HAP-1 (cell line): Measurements from ENCODE around the gene B4GALT5.
A peak's percentile ranks its signal among the peaks of the same experiment; 100 is the strongest.
"Not testable (repeated sequence)": the region's sequence is repeated elsewhere in the genome, so short reads cannot be mapped to it uniquely, and the experiment has no call there.

Source experiments
- DNase-seq, 2 experiments: peaks; one replicate each; pipeline ENCODE4 v3.0.0-alpha.2; 2016 to 2020; ENCODE audit warnings: low spot score in 2 of 2
- H3K27me3 ChIP-seq: fragments of 250-450 bp; sonication (Bioruptor Pico); 2 replicates; pipeline ENCODE4 v1.5.1; 2020; ENCODE audit warnings: low read depth, mild to moderate bottlenecking, moderate library complexity
- H3K36me3 ChIP-seq: fragments of 250-450 bp; sonication (Bioruptor Pico); replicated peaks from 2 replicates; pipeline ENCODE4 v1.5.1; 2020; ENCODE audit warnings: mild to moderate bottlenecking
- H3K4me1 ChIP-seq: fragments of 250-450 bp; sonication (Bioruptor Pico); 2 replicates; pipeline ENCODE4 v1.5.1; 2020; ENCODE audit warnings: mild to moderate bottlenecking
- H3K4me3 ChIP-seq: fragments of 250-450 bp; sonication (Bioruptor Pico); 2 replicates; pipeline ENCODE4 v1.5.1; 2020; ENCODE audit warnings: mild to moderate bottlenecking, moderate library complexity
- H3K9me3 ChIP-seq: fragments of 250-450 bp; sonication (Bioruptor Pico); 2 replicates; pipeline ENCODE4 v1.5.1; 2020; ENCODE audit warnings: mild to moderate bottlenecking, moderate library complexity
- in situ Hi-C: fragments of 300-500 bp; cut with MboI; formaldehyde crosslinking; loops from 3 replicates; pipeline ENCODE4 v1.14.3; 2020; ENCODE audit warnings: low sequenced_read_pairs, inconsistent platforms, mixed read lengths

B4GALT5 gene

GRCh38 chr20:49675368-49676151 lies 38.1 kb downstream of the B4GALT5 start:
- H3K9me3 ChIP-seq, result no peaks in the 10 kb centered on the region
- no peak for DNase-seq
- H3K4me3 ChIP-seq, result no peak overlapping the region
- H3K36me3 ChIP-seq, result no peaks in the 10 kb centered on the region; the same call in 1 of the 2 replicates
- in situ Hi-C loops, result no loop called here
- no peaks in the 10 kb centered on the region for H3K27me3 ChIP-seq
- H3K4me1 ChIP-seq, result peaks cover 78% of the 10 kb centered on the region

- in situ Hi-C loops, result no loop called here
- peak; percentile 62 to 84 for DNase-seq
- peaks cover 74% of the 10 kb centered on the region for H3K4me1 ChIP-seq
- H3K4me3 ChIP-seq, result no peak overlapping the region
- no peaks in the 10 kb centered on the region; the same call in 1 of the 2 replicates for H3K36me3 ChIP-seq
- H3K27me3 ChIP-seq, result no peaks in the 10 kb centered on the region
- no peaks in the 10 kb centered on the region for H3K9me3 ChIP-seq
These were observed 39.0 kb downstream of the B4GALT5 start for GRCh38 chr20:49674383-49675352.

- H3K9me3 ChIP-seq, result no peaks in the 10 kb centered on the region
- peaks cover 55% of the 10 kb centered on the region for H3K4me1 ChIP-seq
- H3K27me3 ChIP-seq, result no peaks in the 10 kb centered on the region
- H3K36me3 ChIP-seq, result no peaks in the 10 kb centered on the region; the same call in 1 of the 2 replicates
- no peak overlapping the region for H3K4me3 ChIP-seq
- peak in 1 of 2 experiments; percentile 48 for DNase-seq
- in situ Hi-C loops, result no loop called here
These were observed 41.5 kb downstream of the B4GALT5 start for GRCh38 chr20:49672096-49672664.

GRCh38 chr20:49671433-49671832 lies 42.2 kb downstream of the B4GALT5 start:
- Histone ChIP-seq H3K4me1 (peaks cover 48% of the 10 kb centered on the region), H3K27me3 (no peaks in the 10 kb centered on the region), H3K4me3 (no peak overlapping the region), H3K9me3 (no peaks in the 10 kb centered on the region), H3K36me3 (no peaks in the 10 kb centered on the region)
- in situ Hi-C loops, result no loop called here
- DNase-seq, result no peak

- H3K4me1 ChIP-seq, result peaks cover 30% of the 10 kb centered on the region
- H3K36me3 ChIP-seq, result no peaks in the 10 kb centered on the region
- in situ Hi-C loops, result no loop called here
- no peak overlapping the region for H3K4me3 ChIP-seq
- no peaks in the 10 kb centered on the region for H3K27me3 ChIP-seq
- no peaks in the 10 kb centered on the region for H3K9me3 ChIP-seq
- DNase-seq, result no peak
These were observed 44.0 kb downstream of the B4GALT5 start for GRCh38 chr20:49669601-49670189.

GRCh38 chr20:49668878-49669195 lies 44.8 kb downstream of the B4GALT5 start:
- in situ Hi-C loops, H3K27me3 ChIP-seq, H3K36me3 ChIP-seq, H3K4me3 ChIP-seq, H3K9me3 ChIP-seq, DNase-seq: not testable (repeated sequence)
- H3K4me1 ChIP-seq, result peaks cover 24% of the 10 kb centered on the region

- peak in 1 of 2 experiments; percentile 48 for DNase-seq
- H3K36me3 ChIP-seq, result no peaks in the 10 kb centered on the region
- H3K9me3 ChIP-seq, result no peaks in the 10 kb centered on the region
- in situ Hi-C loops, result no loop called here
- H3K4me3 ChIP-seq, result no peak overlapping the region
- peaks cover 24% of the 10 kb centered on the region for H3K4me1 ChIP-seq
- H3K27me3 ChIP-seq, result no peaks in the 10 kb centered on the region
These were observed 45.3 kb downstream of the B4GALT5 start for GRCh38 chr20:49668181-49668877.

GRCh38 chr20:49666911-49667310 lies 46.8 kb downstream of the B4GALT5 start:
- no peak for DNase-seq
- no peaks in the 10 kb centered on the region for H3K36me3 ChIP-seq
- no peak overlapping the region for H3K4me3 ChIP-seq
- no peaks in the 10 kb centered on the region for H3K27me3 ChIP-seq
- H3K4me1 ChIP-seq, result peaks cover 16% of the 10 kb centered on the region
- no peaks in the 10 kb centered on the region for H3K9me3 ChIP-seq
- in situ Hi-C loops, result no loop called here

- in situ Hi-C loops, result no loop called here
- Histone ChIP-seq H3K4me3 (no peak overlapping the region), H3K4me1 (peaks cover 15% of the 10 kb centered on the region), H3K9me3 (no peaks in the 10 kb centered on the region), H3K27me3 (no peaks in the 10 kb centered on the region), H3K36me3 (no peaks in the 10 kb centered on the region)
- no peak for DNase-seq
These were observed 47.9 kb downstream of the B4GALT5 start for GRCh38 chr20:49665796-49666195.

GRCh38 chr20:49664612-49665313 lies 48.9 kb downstream of the B4GALT5 start:
- no peak for DNase-seq
- Histone ChIP-seq H3K27me3 (no peaks in the 10 kb centered on the region), H3K4me1 (peaks cover 12% of the 10 kb centered on the region), H3K4me3 (no peak overlapping the region), H3K36me3 (no peaks in the 10 kb centered on the region), H3K9me3 (no peaks in the 10 kb centered on the region)
- in situ Hi-C loops, result no loop called here

GRCh38 chr20:49663112-49663511 lies 50.6 kb downstream of the B4GALT5 start:
- H3K27me3 ChIP-seq, result no peaks in the 10 kb centered on the region
- H3K9me3 ChIP-seq, result no peaks in the 10 kb centered on the region
- peaks cover 20% of the 10 kb centered on the region for H3K4me1 ChIP-seq
- in situ Hi-C loops, result no loop called here
- H3K4me3 ChIP-seq, result no peak overlapping the region
- H3K36me3 ChIP-seq, result no peaks in the 10 kb centered on the region
- DNase-seq, result no peak

GRCh38 chr20:49661560-49662329 lies 51.9 kb downstream of the B4GALT5 start:
- Histone ChIP-seq H3K4me3 (no peak overlapping the region), H3K9me3 (no peaks in the 10 kb centered on the region), H3K4me1 (peaks cover 34% of the 10 kb centered on the region), H3K36me3 (no peaks in the 10 kb centered on the region; the same call in 1 of the 2 replicates), H3K27me3 (no peaks in the 10 kb centered on the region)
- in situ Hi-C loops, result no loop called here
- no peak for DNase-seq
